HG02973 (cell line): ENCODE data around the gene UBXN4.
A peak's percentile ranks its signal among the peaks of the same experiment; 100 is the strongest.
"Not testable (repeated sequence)": the region's sequence is repeated elsewhere in the genome, so short reads cannot be mapped to it uniquely, and the experiment has no call there.

Source experiments
- ATAC-seq: cut with Tn5 transposase; IDR thresholded peaks from one replicate; pipeline ENCODE4 v1.9.1; 2021; ENCODE audit warnings: moderate library complexity; ENCODE audit not compliant: unreplicated experiment

UBXN4 gene

GRCh38 chr2:135802350-135802749 lies 60.7 kb downstream of the UBXN4 start:
- ATAC-seq = no peak

DNA sequence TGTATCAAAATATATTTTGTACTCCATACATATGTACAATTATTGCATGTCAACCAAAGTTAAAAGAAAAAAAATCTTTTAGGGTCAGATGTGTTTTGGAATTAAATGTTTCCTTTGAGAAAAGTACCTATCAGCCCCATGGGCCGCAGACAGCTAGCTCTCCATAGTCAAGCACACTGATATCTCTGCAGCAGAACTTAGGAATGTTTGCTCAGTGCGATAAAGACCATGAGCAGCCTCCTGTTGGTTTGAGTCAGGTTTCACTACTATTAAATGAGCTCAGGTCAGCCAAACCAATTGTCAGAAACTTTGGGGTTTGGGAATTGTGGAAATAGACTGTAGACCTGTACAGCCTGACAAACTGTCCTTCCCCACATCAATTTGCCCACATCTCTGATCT lies 61.6 kb downstream of the UBXN4 start:
- ATAC-seq = no peak

DNA sequence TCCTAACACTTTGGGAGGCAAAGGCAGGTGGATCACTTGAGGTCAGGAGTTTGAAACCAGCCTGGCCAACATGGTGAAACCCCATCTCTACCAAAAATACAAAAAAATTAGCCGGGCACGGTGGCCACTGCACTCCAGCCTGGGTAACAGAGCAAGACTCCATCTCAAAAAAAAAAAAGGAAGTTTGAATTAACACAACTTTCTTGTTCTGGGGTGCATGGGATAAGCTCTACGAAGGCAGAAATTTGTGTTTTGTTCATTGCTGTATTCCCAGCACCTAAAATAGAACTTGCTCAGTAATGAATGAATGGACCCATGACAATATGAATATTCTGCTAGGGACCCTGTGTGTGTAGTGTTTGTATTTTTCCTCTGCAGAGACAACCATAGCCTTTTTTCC lies 66.2 kb downstream of the UBXN4 start:
- not testable (repeated sequence) for ATAC-seq

DNA sequence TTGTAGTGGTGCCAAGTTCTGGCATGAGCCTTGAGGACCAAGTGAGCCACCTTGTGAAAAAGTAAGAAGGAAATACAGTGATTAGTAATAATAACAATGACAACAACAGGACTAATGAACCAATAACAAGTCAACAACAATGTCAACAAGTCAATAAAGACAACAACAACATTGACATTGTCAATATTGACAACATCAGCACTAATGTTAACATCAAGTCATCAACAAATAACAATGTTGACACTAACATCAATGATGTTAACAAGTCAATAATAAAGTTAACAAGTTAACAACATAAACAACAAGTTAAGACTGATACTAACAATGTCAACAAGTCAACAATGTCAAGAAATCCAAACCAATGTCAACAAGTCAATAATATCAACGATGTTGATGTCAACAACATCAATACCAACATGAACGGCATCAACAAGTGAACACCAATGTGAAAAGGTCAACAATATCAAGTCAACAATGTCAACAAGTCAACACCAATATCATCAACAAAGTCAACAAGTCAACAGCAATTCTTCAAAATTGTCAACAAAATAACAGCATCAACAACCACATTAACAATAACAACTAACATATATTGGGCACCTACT lies 71.4 kb downstream of the UBXN4 start:
- ATAC-seq = no peak

GRCh38 chr2:135815269-135815668 lies 73.6 kb downstream of the UBXN4 start:
- ATAC-seq = no peak

GRCh38 chr2:135817466-135817865 lies 75.8 kb downstream of the UBXN4 start:
- ATAC-seq = no peak

GRCh38 chr2:135817951-135818350 lies 76.3 kb downstream of the UBXN4 start:
- no peak for ATAC-seq

DNA sequence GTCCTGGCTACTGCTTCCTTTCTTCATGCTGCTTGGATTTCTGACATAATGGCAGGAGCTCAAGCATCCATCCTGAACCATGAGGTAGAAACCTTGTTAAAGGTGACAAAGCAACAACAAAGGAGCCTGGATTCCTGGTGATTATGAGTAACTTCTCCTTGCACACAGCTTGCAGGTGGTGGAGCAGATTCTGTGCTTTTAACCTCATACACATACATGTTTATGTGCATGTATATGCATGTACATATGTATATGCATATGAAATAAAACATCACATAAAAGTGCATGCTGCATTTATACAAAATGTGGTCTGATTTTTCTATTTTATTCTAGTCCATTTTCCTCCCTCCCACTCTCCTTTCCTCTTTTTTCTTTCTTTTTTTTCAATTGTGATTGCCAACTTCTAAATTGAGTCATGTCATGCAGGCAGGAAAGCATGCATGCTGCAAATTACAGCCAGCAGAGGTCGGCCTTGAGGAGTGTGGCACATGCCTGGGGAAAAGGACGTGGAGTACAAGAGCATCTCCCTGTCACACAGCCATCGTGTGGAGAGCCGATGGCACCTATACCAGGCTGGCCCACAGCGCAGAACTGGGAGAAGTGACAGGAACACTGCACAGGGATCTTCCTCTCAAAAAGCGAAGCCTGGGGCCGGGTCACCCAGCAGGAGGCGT lies 77.4 kb downstream of the UBXN4 start:
- no peak for ATAC-seq

- peak; percentile 92 for ATAC-seq
Measured at GRCh38 chr2:135820003-135820618, 78.5 kb downstream of the UBXN4 start.

- ATAC-seq = no peak
Measured at GRCh38 chr2:135821190-135821589, 79.5 kb downstream of the UBXN4 start.

DNA sequence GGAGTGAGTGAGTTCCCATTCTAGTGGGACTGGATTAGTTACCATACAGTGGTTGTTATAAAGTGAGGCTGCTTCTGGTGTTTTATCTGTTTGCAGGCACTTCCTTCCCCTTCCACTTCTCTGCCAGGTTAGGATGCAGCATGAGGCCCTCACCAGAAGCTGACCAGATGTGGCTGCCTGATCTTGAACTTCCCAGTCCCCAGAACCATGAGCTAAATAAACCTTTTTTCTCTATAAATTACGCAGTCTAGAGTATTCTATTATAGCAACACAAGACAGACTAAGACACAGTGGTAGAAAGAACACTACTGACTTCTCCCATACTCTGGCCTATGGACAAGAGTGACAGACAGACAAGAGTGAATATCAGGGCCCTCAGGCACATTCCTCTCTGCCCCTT lies 81.2 kb downstream of the UBXN4 start:
- no peak for ATAC-seq

DNA sequence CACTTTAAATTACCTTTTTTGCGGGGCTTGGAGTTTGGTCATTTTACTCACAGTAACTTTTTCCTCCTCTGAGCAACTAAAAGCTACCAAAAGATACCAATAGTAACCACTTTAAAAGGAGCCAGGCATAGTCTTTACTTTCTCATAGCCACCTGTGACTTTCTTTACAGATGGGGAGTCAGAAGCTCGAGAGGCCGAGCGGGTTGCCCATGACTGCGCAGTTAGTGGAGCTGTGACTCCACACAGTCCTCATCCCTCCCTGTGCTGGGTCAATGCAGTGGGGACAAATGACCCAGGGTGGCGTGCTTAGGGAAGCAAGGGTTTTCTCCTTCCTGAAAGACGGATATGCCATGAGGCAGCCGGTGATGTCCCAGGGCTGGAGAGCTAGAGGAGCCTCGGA lies 83.5 kb downstream of the UBXN4 start:
- no peak for ATAC-seq

DNA sequence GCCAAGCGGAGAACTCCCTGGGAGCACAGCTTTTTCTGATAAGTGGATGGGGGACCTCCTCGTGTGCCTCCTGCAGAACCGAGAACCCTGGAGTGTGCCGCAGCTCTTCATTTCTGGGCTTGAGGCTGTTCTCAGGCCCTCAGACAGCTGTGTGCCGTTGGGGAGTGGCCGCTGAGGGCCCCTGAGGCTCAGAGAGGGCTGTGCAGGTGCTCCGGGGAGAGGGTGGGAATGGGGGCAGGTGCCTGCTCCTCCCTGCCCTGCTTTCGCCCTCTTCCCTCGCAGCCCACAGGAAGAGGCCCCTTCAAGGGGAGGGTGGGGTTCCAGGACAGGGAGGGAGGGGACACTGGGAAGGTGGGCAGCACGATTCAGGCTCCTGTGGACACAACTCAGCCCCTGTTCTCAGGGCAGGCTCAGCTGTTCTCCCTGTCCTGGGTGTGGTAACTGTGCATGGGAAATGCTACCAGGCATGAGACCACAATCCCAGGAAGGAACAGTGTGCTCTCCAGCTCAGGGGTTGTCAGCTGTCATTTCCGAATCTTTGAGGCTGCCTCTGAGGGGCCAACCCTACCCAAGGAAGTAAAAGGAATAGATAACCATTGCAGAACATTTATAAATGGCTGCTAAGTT lies 84.0 kb downstream of the UBXN4 start:
- no peak for ATAC-seq

- ATAC-seq = no peak
Measured at GRCh38 chr2:135826544-135826943, 84.9 kb downstream of the UBXN4 start.

- ATAC-seq = no peak
Measured at GRCh38 chr2:135829378-135830135, 87.9 kb downstream of the UBXN4 start.

- no peak for ATAC-seq
Measured at GRCh38 chr2:135831180-135831812, 89.6 kb downstream of the UBXN4 start.

DNA sequence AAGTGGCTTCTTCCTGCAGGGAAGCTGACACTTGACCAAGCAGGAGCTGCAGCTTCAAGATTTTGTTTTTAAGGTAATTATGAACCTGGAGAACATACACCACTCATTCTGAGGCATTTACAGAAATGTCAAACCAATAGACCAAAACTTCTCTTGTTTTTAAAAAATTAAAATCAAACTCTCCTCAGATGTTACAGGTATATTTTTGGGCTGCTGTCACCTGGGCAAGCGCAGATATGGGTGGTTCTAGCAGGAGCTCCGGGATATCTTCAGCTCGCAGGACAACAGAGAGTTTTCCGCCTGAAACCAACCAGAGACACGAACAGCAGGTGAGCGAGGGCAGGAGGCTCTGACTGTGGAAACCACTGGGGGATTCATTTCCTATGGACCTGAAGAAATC lies 91.2 kb downstream of the UBXN4 start:
- no peak for ATAC-seq
